CD4-positive, alpha-beta T cell treated with Interferon gamma for 1 hour (primary cell): ENCODE results near the gene ZNF48.

ENCODE experiments used
- DNase-seq: peaks from one replicate; pipeline ENCODE4 v3.0.0-alpha.2; 2020

The ZNF48 gene

DNA sequence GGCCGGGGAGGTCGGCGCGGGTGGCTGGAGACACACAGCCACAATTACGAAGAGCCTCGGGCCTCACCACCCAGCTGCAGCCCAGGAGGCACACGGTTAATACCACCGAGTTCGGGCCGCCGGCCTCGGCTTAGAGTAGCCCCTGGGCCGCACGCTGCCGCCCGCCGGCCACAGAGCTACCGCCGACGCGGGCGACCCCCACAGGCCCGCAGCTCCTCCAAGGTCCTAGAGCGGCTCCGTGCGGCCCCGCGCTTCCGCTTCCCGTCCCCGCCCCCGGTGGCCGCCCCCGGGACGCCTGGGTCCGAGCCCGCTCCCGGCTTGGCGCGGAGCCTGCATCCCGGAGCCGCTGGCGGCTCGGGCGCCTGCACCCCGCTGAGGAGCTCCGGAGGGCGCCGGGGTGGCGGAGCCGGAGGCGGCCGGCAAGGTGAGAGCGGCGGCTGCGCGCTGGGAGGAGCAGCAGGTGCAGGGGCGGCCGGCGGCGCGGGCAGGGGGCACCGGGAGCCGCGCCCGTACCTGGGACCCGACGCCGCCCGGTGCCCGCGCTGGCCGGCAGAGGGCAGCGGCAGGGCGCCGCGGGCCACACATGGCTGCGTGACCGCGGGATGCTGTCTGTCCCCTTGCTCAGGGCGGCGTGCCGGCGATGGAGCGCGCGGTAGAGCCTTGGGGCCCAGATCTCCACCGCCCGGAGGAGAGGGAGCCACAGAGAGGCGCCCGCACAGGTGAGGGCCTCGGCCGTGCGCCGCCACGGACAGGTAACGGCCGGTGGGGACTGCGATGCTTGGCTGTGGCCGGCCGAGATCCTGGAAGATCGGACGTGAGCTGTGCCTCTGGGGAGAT, at the start of gene ZNF48:
Gene ZNF48, plus strand, starts transcription at position 266 of the 837 bp plus-strand sequence. Its CDS starts 375 bp downstream, at position 641.
- DNase-seq, result peak; percentile 73

DNA sequence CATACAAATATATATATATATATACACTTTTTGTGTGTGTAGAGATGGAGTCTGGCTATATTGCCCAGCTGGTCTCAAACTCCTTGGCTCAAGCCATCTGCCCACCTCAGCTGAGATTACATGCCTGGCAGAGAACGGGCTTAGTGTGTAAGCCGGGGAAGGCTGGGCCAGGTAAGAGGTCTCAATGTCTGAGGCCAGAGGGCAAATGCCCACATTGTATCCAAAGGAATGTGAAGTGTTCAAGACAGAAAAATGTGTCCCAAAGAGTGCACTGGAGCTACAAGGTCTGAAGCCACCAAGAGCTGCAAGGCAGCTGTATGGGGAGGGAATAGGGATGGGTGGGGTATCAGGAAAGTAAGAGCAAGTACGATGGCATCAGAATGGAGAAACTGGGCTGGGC, 48.9 kb upstream of the ZNF48 start:
- DNase-seq, result no peak

- no peak for DNase-seq
Observed at GRCh38 chr16:30348113-30348512, 47.1 kb upstream of the ZNF48 start.

GRCh38 chr16:30348929-30349328, 46.3 kb upstream of the ZNF48 start:
- DNase-seq, result no peak

DNA sequence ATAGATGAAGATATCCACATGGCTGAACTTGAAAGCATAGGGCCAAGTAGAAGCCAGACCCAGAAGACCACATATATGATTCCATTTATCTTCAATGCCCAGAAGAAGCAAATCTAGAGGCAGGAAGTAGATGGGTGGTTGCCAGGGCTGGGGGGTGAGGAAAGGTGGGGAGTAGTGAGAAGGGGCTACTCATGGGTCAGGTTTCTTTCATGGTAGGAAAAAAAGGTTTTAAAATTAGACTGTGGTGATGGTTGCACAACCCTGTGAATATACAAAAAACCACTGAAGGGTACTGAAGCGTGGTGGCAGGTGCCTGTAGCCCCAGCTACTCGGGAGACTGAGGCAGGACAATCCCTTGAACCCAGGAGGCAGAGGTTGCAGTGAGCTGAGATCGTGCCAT, 45.5 kb upstream of the ZNF48 start:
- no peak for DNase-seq

DNA sequence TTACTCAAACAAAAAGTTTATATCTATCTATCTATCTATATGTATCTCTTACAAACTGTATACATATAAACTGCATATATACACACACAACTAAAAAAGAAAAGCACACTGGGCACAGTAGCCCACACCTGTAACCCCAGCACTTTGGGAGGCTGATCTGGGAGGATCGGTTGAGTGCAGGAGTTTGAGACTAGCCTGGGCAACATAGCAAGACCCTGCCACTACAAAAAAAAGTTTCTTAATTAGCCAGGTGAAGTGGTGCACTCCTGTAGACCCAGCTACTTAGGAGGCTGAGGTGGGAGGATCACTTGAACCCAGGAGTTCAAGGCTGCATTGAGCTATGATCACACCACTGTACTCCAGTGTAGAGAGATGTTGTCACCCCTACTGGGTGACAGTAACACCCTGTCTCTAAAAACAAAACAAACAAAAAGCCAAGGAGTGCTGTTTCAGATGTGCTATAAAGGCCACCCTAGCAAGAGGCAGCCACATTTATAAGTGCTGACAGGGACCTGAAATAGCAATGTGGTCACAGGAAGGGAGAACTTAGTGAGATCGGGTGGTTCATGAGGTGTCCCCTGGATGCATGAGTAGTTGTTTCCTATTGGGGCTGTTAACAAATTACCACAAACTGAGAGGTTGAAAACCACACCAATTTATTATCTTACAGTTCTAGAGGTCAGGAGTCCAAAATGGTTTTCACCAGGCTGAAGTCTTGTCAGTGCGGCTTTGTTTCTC, 44.9 kb upstream of the ZNF48 start:
- peak; percentile 25 for DNase-seq

DNA sequence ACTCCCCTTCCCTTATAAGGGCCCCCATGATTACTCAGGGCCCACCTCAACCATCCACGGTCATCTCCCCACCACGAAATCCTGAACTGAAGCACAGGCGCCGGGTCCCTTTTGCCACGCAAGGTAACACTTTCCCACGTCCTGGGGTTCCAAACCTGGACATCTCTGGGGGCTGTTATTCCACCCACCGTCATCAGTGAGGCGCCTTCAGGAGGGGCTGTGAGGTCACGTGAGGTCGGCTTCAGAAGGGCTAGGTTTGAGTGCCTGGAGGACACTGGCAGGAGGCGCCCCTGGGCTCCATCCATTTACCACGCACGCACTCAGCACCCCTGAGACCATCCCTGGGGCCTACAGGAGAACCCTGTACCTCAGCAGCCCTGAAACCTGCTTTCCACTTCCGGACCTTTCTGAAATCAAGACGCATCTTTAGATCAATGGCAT, 44.2 kb upstream of the ZNF48 start:
- no peak for DNase-seq

DNA sequence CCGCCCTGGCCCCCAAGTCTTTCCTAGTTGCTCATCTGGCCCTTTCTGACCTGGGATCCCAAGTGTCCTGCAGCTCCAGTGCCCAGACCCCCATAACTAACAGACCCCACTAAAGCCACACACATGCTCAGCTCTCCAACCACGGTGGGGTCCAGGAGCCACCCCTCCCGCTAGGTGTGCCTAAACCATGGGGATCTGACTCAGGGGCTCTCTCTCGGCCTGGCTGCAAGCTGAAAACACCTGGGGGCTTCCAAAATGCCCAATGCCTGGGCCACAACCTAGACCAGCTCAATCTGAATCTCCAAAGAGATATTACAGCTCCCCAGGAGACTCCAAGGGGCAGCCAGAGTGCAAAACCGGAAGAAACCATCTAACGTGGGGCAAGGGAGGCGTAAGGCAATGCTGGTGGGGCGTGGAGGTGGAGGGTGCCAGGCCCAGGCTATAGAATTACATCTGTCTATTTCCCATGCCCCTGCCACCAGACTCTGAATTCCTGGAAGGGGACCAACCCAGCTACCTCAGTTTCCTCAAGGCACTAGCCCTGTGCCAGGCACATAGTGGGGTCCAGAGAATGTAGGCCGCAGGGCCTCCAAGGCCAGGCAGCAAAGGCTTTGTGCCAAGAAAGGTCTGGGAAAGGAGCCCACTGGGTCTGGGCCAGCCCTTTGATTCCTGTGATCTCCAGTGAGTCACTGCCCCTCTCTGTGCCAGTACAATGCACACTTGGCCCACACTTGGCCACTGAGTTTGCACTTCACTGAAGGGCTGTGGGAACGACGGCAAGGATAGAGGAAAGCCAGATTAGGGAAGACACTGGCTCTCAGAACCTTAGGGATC, 43.4 kb upstream of the ZNF48 start:
- DNase-seq, result no peak

- DNase-seq, result no peak
Observed at GRCh38 chr16:30352488-30353401, 42.5 kb upstream of the ZNF48 start.

- no peak for DNase-seq
Observed at GRCh38 chr16:30353438-30354129, 41.6 kb upstream of the ZNF48 start.

DNA sequence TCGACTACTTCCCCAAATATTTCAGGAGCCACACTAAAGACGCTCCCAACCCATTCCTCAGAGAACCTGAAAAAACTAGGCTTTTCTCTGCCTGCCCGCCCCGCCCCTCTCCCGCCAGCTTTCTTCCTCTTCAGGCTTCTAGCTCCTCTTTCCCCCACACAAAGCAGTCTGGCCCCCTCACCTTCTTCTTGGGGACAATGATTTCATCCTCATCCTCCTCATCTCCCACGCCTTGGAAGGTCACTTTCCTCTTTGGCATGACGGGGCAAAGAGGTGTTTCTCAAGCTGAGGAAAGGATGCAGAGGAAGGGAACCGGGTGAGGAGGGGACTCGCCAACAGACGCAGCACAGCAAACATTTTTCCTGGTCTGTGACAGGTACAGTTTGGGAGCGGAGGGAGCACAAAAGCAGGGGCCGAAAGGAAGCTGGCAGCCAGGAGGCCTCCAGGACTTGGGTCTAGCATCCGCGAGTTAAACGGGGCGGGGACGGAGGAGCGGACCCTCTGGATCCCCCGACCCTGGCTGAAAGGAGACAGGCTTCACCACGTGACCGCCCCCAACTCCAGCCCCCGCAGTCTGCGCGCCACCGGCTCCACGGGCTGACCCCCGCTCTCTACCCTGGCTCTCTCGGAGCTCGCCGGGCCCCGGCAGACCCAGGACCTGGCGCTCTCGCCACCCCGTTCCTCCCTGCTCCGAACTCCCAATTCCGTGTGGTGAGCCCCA, 40.6 kb upstream of the ZNF48 start:
- no peak for DNase-seq

DNA sequence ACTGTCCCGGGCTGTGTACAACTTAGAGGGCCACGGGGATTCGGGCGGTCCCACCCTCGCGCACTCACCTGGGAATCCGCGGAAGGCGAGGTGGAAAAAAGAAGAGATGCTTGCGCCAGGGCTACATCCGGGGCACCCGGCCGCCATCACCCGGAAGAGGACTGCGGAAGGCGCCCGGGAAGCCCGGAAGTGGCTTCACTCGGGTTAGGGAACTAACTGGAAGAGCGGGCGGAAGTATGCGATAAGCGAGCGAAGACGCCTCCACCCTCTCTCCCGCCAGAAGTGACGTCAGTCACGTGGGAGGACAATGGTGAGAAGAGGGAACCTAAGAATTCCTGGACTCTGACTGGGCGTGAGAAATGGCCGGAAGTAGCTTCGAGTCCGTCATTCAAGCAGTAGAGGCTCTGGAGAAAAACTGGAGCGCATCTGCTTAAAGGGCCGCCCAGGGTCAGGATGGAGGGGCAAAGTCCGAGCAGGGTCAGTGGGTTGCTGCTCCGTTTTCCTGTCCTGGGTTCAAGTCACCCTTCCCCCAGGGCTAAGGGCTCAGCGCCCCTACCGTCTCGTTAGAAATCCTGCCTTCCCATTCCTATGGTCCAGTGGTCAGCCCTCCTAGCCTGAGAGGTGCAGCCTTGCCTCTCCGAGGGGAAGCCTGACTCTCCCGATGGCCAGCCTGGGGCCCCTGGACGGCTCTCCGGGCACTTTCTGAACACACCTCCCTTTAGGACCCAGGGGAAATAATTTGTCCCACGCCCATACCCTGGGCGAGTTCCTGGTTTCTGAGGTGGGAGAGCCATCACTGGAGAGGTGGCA, 39.9 kb upstream of the ZNF48 start, which contains the start of gene CD2BP2:
Gene CD2BP2, minus strand, starts transcription at position 165 of the 810 bp plus-strand sequence. CDS start 627 bp downstream, outside the sequence.
- peak; percentile 92 for DNase-seq

DNA sequence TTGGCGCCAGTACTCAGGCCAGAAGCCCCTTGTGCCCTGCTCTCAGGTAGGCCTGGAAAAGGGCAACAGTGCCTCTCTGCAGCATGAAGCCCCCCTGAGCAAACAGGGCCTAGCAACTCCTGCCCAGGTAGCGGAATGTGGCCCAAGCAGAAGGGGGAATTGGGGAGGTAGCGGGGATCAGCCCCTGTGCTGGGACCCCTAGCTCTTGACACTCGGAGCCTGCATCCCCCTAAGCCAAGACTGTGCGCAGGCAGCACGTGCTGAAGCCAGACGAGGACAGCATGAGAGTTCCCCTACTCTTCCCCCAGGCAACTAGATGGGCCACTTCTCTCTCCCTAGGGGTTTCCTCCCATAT, 39.3 kb upstream of the ZNF48 start:
- DNase-seq, result no peak

DNA sequence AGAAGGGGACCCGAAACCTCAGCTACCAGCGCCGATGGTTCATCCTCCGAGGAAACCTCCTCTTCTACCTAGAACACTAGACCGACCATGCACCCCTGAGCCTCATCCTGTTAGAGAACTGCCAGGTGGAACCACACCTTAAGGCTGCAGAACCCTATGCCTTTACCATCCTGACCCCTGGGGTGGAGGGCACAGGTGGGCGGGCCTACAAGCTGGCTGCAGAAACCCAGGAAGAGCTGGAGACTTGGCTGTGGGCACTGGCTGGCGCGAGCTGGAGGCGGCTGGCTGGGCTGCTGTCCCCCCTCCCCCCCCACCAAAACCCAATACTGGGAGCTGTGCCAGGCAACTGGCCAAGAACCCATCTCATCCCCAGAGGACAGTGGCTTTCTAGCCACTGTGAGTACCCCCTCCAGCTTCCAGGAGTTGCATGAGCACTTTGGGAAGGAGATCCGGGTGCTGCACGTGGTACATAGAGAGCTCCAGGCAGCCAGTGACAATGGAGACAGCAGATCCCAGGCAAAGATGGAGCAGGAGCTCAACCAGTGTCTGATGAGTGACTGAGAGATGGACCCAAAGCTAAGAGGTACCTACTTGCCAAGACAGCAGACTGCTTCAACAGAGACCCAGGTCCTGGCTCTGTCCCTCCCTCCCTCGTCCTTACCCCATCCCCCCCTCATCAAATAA, 38.7 kb upstream of the ZNF48 start:
- DNase-seq, result no peak

GRCh38 chr16:30357085-30357714, 38.0 kb upstream of the ZNF48 start:
- DNase-seq, result no peak

- DNase-seq, result no peak
Observed at GRCh38 chr16:30357715-30358576, 37.3 kb upstream of the ZNF48 start.

GRCh38 chr16:30358577-30358936, 36.7 kb upstream of the ZNF48 start:
- no peak for DNase-seq
